Endothelial cell of umbilical vein (primary cell): ENCODE results near the gene GCDH. TPM values are rescaled to one million over a fixed set of nuclear protein-coding genes. Genes with fewer than 3 reads are reported as not detected.

Experiments
- BruUV-seq: library from RNA; stranded (reverse); fragments of 400-500 nt; replicated peaks from 2 replicates; lab custom pipeline; 2021; lab: Mats Ljungman, UMichigan
- CTCF ChIA-PET: fragments of 300-600, 350-600 bp; sonication (Branson Sonifier 250); formaldehyde crosslinking; loops from one replicate; lab custom pipeline; 2021; ENCODE audit warnings: antibody characterized with exemption, inconsistent platforms; lab: Charles Lee
- POLR2A ChIA-PET: fragments of 300-600, 350-600 bp; sonication (Branson Sonifier 250); formaldehyde crosslinking; loops from one replicate; lab custom pipeline; 2021; ENCODE audit warnings: antibody characterized with exemption, inconsistent platforms; lab: Charles Lee
- DNase-seq: peaks from one replicate; pipeline ENCODE4 v3.0.0-alpha.2; 2011; ENCODE audit warnings: low read depth, low spot score
- FAIRE-seq: peaks from 2 replicates; lab custom pipeline; 2011; peaks lifted over from hg19 to GRCh38; lab: Jason Lieb, UNC
- H2AFZ ChIP-seq: 2 replicates; pipeline ENCODE4 v1.6.0; 2012; ENCODE audit warnings: low read depth, low read length, control low read depth, inconsistent platforms
- H3K27ac ChIP-seq: 2 replicates; pipeline ENCODE4 v1.5.1; 2011; ENCODE audit warnings: low read depth, mild to moderate bottlenecking, control low read depth, low read length, moderate library complexity; ENCODE audit not compliant: insufficient read depth
- H3K27me3 ChIP-seq, 2 experiments: 2 replicates each; pipeline versions ENCODE4 v1.6.0 to v1.6.1; 2011; ENCODE audit warnings: low read length in 2 of 2, mixed read lengths in 1 of 2; ENCODE audit not compliant: control insufficient read depth in 2 of 2, insufficient read depth in 2 of 2
- H3K36me3 ChIP-seq, 2 experiments: 2 replicates in 1 of 2; 3 replicates in 1 of 2; pipeline ENCODE4 v1.5.1; 2011; ENCODE audit warnings: low read length in 2 of 2, mild to moderate bottlenecking in 1 of 2, moderate library complexity in 1 of 2; ENCODE audit not compliant: control insufficient read depth in 2 of 2, insufficient read depth in 2 of 2; ENCODE audit errors: extremely low read depth in 1 of 2
- H3K4me1 ChIP-seq: 3 replicates; pipeline ENCODE4 v1.5.1; 2011; ENCODE audit warnings: mild to moderate bottlenecking, low read length; ENCODE audit not compliant: control insufficient read depth, insufficient read depth; ENCODE audit errors: extremely low read depth
- H3K4me2 ChIP-seq: 2 replicates; pipeline ENCODE4 v1.6.1; 2011; ENCODE audit warnings: low read length, control low read depth, mixed read lengths; ENCODE audit not compliant: insufficient read depth
- H3K4me3 ChIP-seq, 3 experiments: fragments of 200-600 bp in 1 of 3; sonication (generic), shearing (Covaris generic) in 1 of 3; replicated peaks in 1 of 3; 2 replicates each; pipeline ENCODE4 v1.5.1; 2011 to 2016; ENCODE audit warnings: control low read depth in 3 of 3, low read length in 3 of 3, mild to moderate bottlenecking in 2 of 3, inconsistent platforms in 1 of 3, low read depth in 1 of 3, moderate library complexity in 1 of 3; ENCODE audit not compliant: insufficient read depth in 1 of 3
- H3K79me2 ChIP-seq: 2 replicates; pipeline ENCODE4 v1.6.0; 2012; ENCODE audit warnings: low read length, inconsistent platforms; ENCODE audit not compliant: control insufficient read depth, insufficient read depth
- H3K9ac ChIP-seq: replicated peaks from 2 replicates; pipeline ENCODE3; 2011; ENCODE audit warnings: low read length, control low read depth; ENCODE audit not compliant: insufficient read depth; ENCODE audit errors: extremely low read depth
- H3K9me1 ChIP-seq: replicated peaks from 3 replicates; pipeline ENCODE4 v1.6.0; 2011; ENCODE audit warnings: mild to moderate bottlenecking, low read length; ENCODE audit not compliant: control insufficient read depth, insufficient read depth; ENCODE audit errors: extremely low read depth
- H3K9me3 ChIP-seq: replicated peaks from 2 replicates; pipeline ENCODE4 v1.5.1; 2012; ENCODE audit warnings: low read length, inconsistent platforms; ENCODE audit not compliant: control insufficient read depth, insufficient read depth
- H4K20me1 ChIP-seq: replicated peaks from 2 replicates; pipeline ENCODE3; 2011; ENCODE audit warnings: mild to moderate bottlenecking, low read length; ENCODE audit not compliant: control insufficient read depth, insufficient read depth; ENCODE audit errors: extremely low read depth
- FOS ChIP-seq: IDR thresholded peaks from 2 replicates; pipeline ENCODE4 v1.6.1; 2011; ENCODE audit warnings: mild to moderate bottlenecking, low read length, moderate library complexity, borderline replicate concordance; ENCODE audit not compliant: insufficient read depth
- JUN ChIP-seq: IDR thresholded peaks from 2 replicates; pipeline ENCODE4 v1.6.1; 2011; ENCODE audit warnings: borderline replicate concordance, low read depth; ENCODE audit not compliant: insufficient read length, insufficient read depth
- MYC ChIP-seq: IDR thresholded peaks from one replicate; pipeline ENCODE4 v1.6.1; 2011; ENCODE audit warnings: mild to moderate bottlenecking, low read depth, low read length
- POLR2A ChIP-seq: IDR thresholded peaks from 2 replicates; pipeline ENCODE4 v1.6.1; 2012; ENCODE audit warnings: low read depth, mild to moderate bottlenecking, control low read depth, low read length
- POLR2AphosphoS5 ChIP-seq: IDR thresholded peaks from 2 replicates; pipeline ENCODE4 v1.6.1; 2012; ENCODE audit warnings: low read depth, mild to moderate bottlenecking, control low read depth, low read length, moderate library complexity; ENCODE audit not compliant: insufficient read depth
- dilution Hi-C: fragments of 300-500 bp; cut with MboI; formaldehyde crosslinking; loops from one replicate; pipeline ENCODE4 v1.15.0; 2019; ENCODE audit warnings: low sequenced_read_pairs; ENCODE audit not compliant: extremely low pct_ligation_motif_present
- intact Hi-C: fragments of 100-400 bp; cut with micrococcal nuclease; formaldehyde crosslinking; loops from one replicate; pipeline ENCODE4 v1.10.0; 2022
- polyA plus RNA-seq, 4 experiments: library from polyadenylated mRNA; depleted of rRNA in 3 of 4; stranded (reverse) in 3 of 4; unstranded in 1 of 4; fragments of >200 nt; gene quantifications; 2 replicates each; pipeline versions ENCODE4 v1.2.1 to v1.2.3, GENCODE V29; 2011 to 2012; ENCODE audit warnings: missing spikeins in 1 of 4
- total RNA-seq: library from RNA; stranded (reverse); gene quantifications from 2 replicates; pipeline ENCODE4 v1.2.3, GENCODE V29; 2021
- TF ChIP-seq, protein P1 (sequence below), 2 donors: IDR thresholded peaks; 1 replicate in 1 of 2; 2 replicates in 1 of 2; pipeline ENCODE4 v1.5.1; 2011; ENCODE audit warnings: low read length in 2 of 2, mild to moderate bottlenecking in 2 of 2, moderate library complexity in 2 of 2, control low read depth in 1 of 2, inconsistent platforms in 1 of 2, low read depth in 1 of 2; ENCODE audit not compliant: insufficient read depth in 1 of 2; ENCODE audit errors: extremely low read depth in 1 of 2
- TF ChIP-seq, protein P2 (sequence below): IDR thresholded peaks from 2 replicates; pipeline ENCODE4 v1.6.1; 2011; ENCODE audit not compliant: insufficient read depth, insufficient read length

GCDH gene
- total and polyA plus RNA-seq, 2 donors (not counting 3 experiments of a cell fraction or from before 2014, with no cell fraction given), result 27.3 to 35.8 TPM

DNA sequence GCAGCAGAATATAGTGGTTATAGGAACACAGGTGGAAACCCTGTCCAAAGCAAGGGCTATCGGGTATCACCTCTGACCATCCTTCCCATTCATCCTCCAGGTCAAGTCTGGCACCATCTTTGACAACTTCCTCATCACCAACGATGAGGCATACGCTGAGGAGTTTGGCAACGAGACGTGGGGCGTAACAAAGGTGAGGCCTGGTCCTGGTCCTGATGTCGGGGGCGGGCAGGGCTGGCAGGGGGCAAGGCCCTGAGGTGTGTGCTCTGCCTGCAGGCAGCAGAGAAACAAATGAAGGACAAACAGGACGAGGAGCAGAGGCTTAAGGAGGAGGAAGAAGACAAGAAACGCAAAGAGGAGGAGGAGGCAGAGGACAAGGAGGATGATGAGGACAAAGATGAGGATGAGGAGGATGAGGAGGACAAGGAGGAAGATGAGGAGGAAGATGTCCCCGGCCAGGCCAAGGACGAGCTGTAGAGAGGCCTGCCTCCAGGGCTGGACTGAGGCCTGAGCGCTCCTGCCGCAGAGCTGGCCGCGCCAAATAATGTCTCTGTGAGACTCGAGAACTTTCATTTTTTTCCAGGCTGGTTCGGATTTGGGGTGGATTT, 52.6 kb downstream of the GCDH start:
- Histone ChIP-seq H3K27ac (no peak overlapping the region), H3K79me2 (peaks cover 64% of the 10 kb centered on the region), H4K20me1 (no peaks in the 10 kb centered on the region), H3K9ac (no peak overlapping the region), H3K27me3 (no peaks in the 10 kb centered on the region), H3K9me3 (no peaks in the 10 kb centered on the region), H3K4me2 (no peak overlapping the region), H3K9me1 (no peaks in the 10 kb centered on the region), H2AFZ (no peak overlapping the region), H3K4me3 (no peak overlapping the region), H3K4me1 (peaks cover 27% of the 10 kb centered on the region), H3K36me3 (peaks cover 25 to 55% of the 10 kb centered on the region in 2 experiments)
- DNase-seq, result no peak
- dilution Hi-C loops, result no loop called here
- no TSS peak for BruUV-seq
- TF ChIP-seq POLR2AphosphoS5 (no peak), FOS (no peak), JUN (no peak), POLR2A (no peak), MYC (no peak)
- TF ChIP-seq, protein P1, sequence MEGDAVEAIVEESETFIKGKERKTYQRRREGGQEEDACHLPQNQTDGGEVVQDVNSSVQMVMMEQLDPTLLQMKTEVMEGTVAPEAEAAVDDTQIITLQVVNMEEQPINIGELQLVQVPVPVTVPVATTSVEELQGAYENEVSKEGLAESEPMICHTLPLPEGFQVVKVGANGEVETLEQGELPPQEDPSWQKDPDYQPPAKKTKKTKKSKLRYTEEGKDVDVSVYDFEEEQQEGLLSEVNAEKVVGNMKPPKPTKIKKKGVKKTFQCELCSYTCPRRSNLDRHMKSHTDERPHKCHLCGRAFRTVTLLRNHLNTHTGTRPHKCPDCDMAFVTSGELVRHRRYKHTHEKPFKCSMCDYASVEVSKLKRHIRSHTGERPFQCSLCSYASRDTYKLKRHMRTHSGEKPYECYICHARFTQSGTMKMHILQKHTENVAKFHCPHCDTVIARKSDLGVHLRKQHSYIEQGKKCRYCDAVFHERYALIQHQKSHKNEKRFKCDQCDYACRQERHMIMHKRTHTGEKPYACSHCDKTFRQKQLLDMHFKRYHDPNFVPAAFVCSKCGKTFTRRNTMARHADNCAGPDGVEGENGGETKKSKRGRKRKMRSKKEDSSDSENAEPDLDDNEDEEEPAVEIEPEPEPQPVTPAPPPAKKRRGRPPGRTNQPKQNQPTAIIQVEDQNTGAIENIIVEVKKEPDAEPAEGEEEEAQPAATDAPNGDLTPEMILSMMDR (IDR thresholded peaks at IDR 0.05; ENCODE audit: extremely low read depth in 1 of 2, insufficient read depth in 1 of 2, low read depth in 1 of 2, low read length in 2 of 2), result no peak
- TF ChIP-seq, protein P2, sequence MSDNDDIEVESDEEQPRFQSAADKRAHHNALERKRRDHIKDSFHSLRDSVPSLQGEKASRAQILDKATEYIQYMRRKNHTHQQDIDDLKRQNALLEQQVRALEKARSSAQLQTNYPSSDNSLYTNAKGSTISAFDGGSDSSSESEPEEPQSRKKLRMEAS, result no peak
- intact Hi-C loops, result no loop called here
- CTCF ChIA-PET, result no interaction called here
- POLR2A ChIA-PET, result interaction anchor here (0.7 kb wide), 2 partner anchors 13 to 22 kb away, joined by 3 to 7 read pairs; no protein-coding TSS in a partner anchor
- FAIRE-seq, result no peak
